Effector CD4-positive, alpha-beta T cell (primary cell): ENCODE results near the gene YOD1.
A peak's percentile ranks its signal among the peaks of the same experiment; 100 is the strongest.

Experiments used
- DNase-seq: peaks from one replicate; pipeline ENCODE4 v3.0.0-alpha.2; 2020
- total RNA-seq: gene quantifications from one replicate; lab custom pipeline; 2026; lab: John Stamatoyannopoulos, UW

YOD1 gene
- total RNA-seq = 43.2 reads per million, percentile 65 among the genes with 10 or more reads in this experiment

- DNase-seq = no peak
Measured at GRCh38 chr1:207051191-207051943, at the start of gene YOD1. Gene YOD1 (minus strand): TSS chr1:207051208. CDS start chr1:207051030, 178 bp downstream.

- DNase-seq = no peak
Measured at GRCh38 chr1:207097871-207098324, 46.9 kb upstream of the YOD1 start.

- DNase-seq = no peak
Measured at GRCh38 chr1:207093944-207094343, 42.9 kb upstream of the YOD1 start.

- no peak for DNase-seq
Measured at GRCh38 chr1:207091200-207091908, 40.3 kb upstream of the YOD1 start.

- DNase-seq = no peak
Measured at GRCh38 chr1:207089627-207090355, 38.8 kb upstream of the YOD1 start.

GRCh38 chr1:207088701-207089626 is 38.0 kb upstream of the YOD1 start, which contains the start of gene C4BPB:
Gene C4BPB (plus strand): TSS chr1:207088860. CDS start chr1:207089532, 672 bp downstream.
- no peak for DNase-seq

- no peak for DNase-seq
Measured at GRCh38 chr1:207088161-207088560, 37.2 kb upstream of the YOD1 start.

- no peak for DNase-seq
Measured at GRCh38 chr1:207085887-207086286, 34.9 kb upstream of the YOD1 start.

GRCh38 chr1:207084701-207085180 is 33.7 kb upstream of the YOD1 start:
- peak; percentile 50 for DNase-seq

- no peak for DNase-seq
Measured at GRCh38 chr1:207084232-207084631, 33.2 kb upstream of the YOD1 start.

GRCh38 chr1:207081806-207082205 is 30.8 kb upstream of the YOD1 start:
- no peak for DNase-seq

- DNase-seq = no peak
Measured at GRCh38 chr1:207081088-207081487, 30.1 kb upstream of the YOD1 start.

GRCh38 chr1:207079706-207080241 is 28.8 kb upstream of the YOD1 start:
- no peak for DNase-seq

GRCh38 chr1:207078578-207079132 is 27.6 kb upstream of the YOD1 start:
- DNase-seq = no peak

- DNase-seq = peak; percentile 49
Measured at GRCh38 chr1:207077470-207078377, 26.7 kb upstream of the YOD1 start.

GRCh38 chr1:207077012-207077411 is 26.0 kb upstream of the YOD1 start:
- no peak for DNase-seq

- no peak for DNase-seq
Measured at GRCh38 chr1:207076181-207076955, 25.4 kb upstream of the YOD1 start.

GRCh38 chr1:207073906-207074820 is 23.2 kb upstream of the YOD1 start:
- no peak for DNase-seq
